ENCODE results near the gene CAMSAP1.

DNA sequence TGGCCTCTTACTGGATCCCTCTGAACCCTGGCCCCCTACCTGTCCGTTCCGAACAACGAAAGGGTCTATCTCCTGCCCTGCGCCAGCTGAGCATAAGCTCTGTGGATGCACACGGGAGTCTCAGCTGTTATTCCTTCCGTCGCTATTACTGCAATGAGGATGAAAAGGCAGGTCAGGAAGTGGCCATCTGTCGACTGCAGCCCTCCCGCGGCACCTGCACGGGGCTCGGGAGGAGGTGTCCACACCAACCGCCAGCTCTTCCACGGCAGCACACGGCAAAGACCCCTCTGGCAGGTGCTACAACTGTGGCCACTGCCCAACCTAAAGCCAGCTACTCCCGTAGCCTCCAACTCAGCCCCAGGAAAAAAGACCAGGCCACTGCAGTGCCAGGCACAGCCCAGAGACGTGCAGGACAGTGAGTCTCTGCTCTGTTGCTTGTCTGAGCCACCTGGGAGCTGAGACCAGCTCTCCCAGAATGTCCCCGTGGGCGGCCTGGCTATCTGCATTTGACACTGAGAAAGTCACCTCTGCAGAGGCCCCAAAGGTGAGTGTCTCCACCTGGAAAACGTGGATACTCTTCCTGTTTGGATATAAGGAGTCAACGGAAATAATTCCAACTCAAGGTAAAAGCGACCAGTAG lies 19.1 kb downstream of the CAMSAP1 start:
- TF ChIP-seq TAF1 (IDR thresholded peaks at IDR 0.05; ENCODE audit: low read depth) = no peak
- no peak for TF ChIP-seq EP300 (IDR thresholded peaks at IDR 0.05; ENCODE audit: borderline replicate concordance)
- TF ChIP-seq CREB1 (IDR thresholded peaks at IDR 0.05; ENCODE audit: low read depth) = no peak
